Endothelial cell of umbilical vein (primary cell): ENCODE results near the gene WDR86. TPM values are rescaled to one million over a fixed set of nuclear protein-coding genes. Genes with fewer than 3 reads are reported as not detected.

Source experiments
- BruUV-seq: library from RNA; stranded (reverse); fragments of 400-500 nt; replicated peaks from 2 replicates; lab custom pipeline; 2021; lab: Mats Ljungman, UMichigan
- CTCF ChIA-PET: fragments of 300-600, 350-600 bp; sonication (Branson Sonifier 250); formaldehyde crosslinking; loops from one replicate; lab custom pipeline; 2021; ENCODE audit warnings: antibody characterized with exemption, inconsistent platforms; lab: Charles Lee
- POLR2A ChIA-PET: fragments of 300-600, 350-600 bp; sonication (Branson Sonifier 250); formaldehyde crosslinking; loops from one replicate; lab custom pipeline; 2021; ENCODE audit warnings: antibody characterized with exemption, inconsistent platforms; lab: Charles Lee
- DNase-seq: peaks from one replicate; pipeline ENCODE4 v3.0.0-alpha.2; 2011; ENCODE audit warnings: low read depth, low spot score
- FAIRE-seq: peaks from 2 replicates; lab custom pipeline; 2011; peaks lifted over from hg19 to GRCh38; lab: Jason Lieb, UNC
- H2AFZ ChIP-seq: 2 replicates; pipeline ENCODE4 v1.6.0; 2012; ENCODE audit warnings: low read depth, low read length, control low read depth, inconsistent platforms
- H3K27ac ChIP-seq: 2 replicates; pipeline ENCODE4 v1.5.1; 2011; ENCODE audit warnings: low read depth, mild to moderate bottlenecking, control low read depth, low read length, moderate library complexity; ENCODE audit not compliant: insufficient read depth
- H3K27me3 ChIP-seq, 2 experiments: 2 replicates each; pipeline versions ENCODE4 v1.6.0 to v1.6.1; 2011; ENCODE audit warnings: low read length in 2 of 2, mixed read lengths in 1 of 2; ENCODE audit not compliant: control insufficient read depth in 2 of 2, insufficient read depth in 2 of 2
- H3K36me3 ChIP-seq, 2 experiments: 2 replicates in 1 of 2; 3 replicates in 1 of 2; pipeline ENCODE4 v1.5.1; 2011; ENCODE audit warnings: low read length in 2 of 2, mild to moderate bottlenecking in 1 of 2, moderate library complexity in 1 of 2; ENCODE audit not compliant: control insufficient read depth in 2 of 2, insufficient read depth in 2 of 2; ENCODE audit errors: extremely low read depth in 1 of 2
- H3K4me1 ChIP-seq: 3 replicates; pipeline ENCODE4 v1.5.1; 2011; ENCODE audit warnings: mild to moderate bottlenecking, low read length; ENCODE audit not compliant: control insufficient read depth, insufficient read depth; ENCODE audit errors: extremely low read depth
- H3K4me2 ChIP-seq: 2 replicates; pipeline ENCODE4 v1.6.1; 2011; ENCODE audit warnings: low read length, control low read depth, mixed read lengths; ENCODE audit not compliant: insufficient read depth
- H3K4me3 ChIP-seq, 3 experiments: fragments of 200-600 bp in 1 of 3; sonication (generic), shearing (Covaris generic) in 1 of 3; replicated peaks in 1 of 3; 2 replicates each; pipeline ENCODE4 v1.5.1; 2011 to 2016; ENCODE audit warnings: control low read depth in 3 of 3, low read length in 3 of 3, mild to moderate bottlenecking in 2 of 3, inconsistent platforms in 1 of 3, low read depth in 1 of 3, moderate library complexity in 1 of 3; ENCODE audit not compliant: insufficient read depth in 1 of 3
- H3K79me2 ChIP-seq: 2 replicates; pipeline ENCODE4 v1.6.0; 2012; ENCODE audit warnings: low read length, inconsistent platforms; ENCODE audit not compliant: control insufficient read depth, insufficient read depth
- H3K9ac ChIP-seq: replicated peaks from 2 replicates; pipeline ENCODE3; 2011; ENCODE audit warnings: low read length, control low read depth; ENCODE audit not compliant: insufficient read depth; ENCODE audit errors: extremely low read depth
- H3K9me1 ChIP-seq: replicated peaks from 3 replicates; pipeline ENCODE4 v1.6.0; 2011; ENCODE audit warnings: mild to moderate bottlenecking, low read length; ENCODE audit not compliant: control insufficient read depth, insufficient read depth; ENCODE audit errors: extremely low read depth
- H3K9me3 ChIP-seq: replicated peaks from 2 replicates; pipeline ENCODE4 v1.5.1; 2012; ENCODE audit warnings: low read length, inconsistent platforms; ENCODE audit not compliant: control insufficient read depth, insufficient read depth
- H4K20me1 ChIP-seq: replicated peaks from 2 replicates; pipeline ENCODE3; 2011; ENCODE audit warnings: mild to moderate bottlenecking, low read length; ENCODE audit not compliant: control insufficient read depth, insufficient read depth; ENCODE audit errors: extremely low read depth
- EZH2 ChIP-seq: IDR thresholded peaks from 2 replicates; pipeline ENCODE4 v1.6.1; 2012; ENCODE audit warnings: borderline replicate concordance, low read depth, mild to moderate bottlenecking, moderate library complexity, low read length, inconsistent platforms; ENCODE audit not compliant: severe bottlenecking
- FOS ChIP-seq: IDR thresholded peaks from 2 replicates; pipeline ENCODE4 v1.6.1; 2011; ENCODE audit warnings: mild to moderate bottlenecking, low read length, moderate library complexity, borderline replicate concordance; ENCODE audit not compliant: insufficient read depth
- GATA2 ChIP-seq: IDR thresholded peaks from 2 replicates; pipeline ENCODE4 v1.7.0; 2011; ENCODE audit warnings: low read depth, mild to moderate bottlenecking, moderate library complexity, mixed read lengths, low read length; ENCODE audit not compliant: insufficient read length, insufficient read depth
- JUN ChIP-seq: IDR thresholded peaks from 2 replicates; pipeline ENCODE4 v1.6.1; 2011; ENCODE audit warnings: borderline replicate concordance, low read depth; ENCODE audit not compliant: insufficient read length, insufficient read depth
- MYC ChIP-seq: IDR thresholded peaks from one replicate; pipeline ENCODE4 v1.6.1; 2011; ENCODE audit warnings: mild to moderate bottlenecking, low read depth, low read length
- POLR2A ChIP-seq: IDR thresholded peaks from 2 replicates; pipeline ENCODE4 v1.6.1; 2012; ENCODE audit warnings: low read depth, mild to moderate bottlenecking, control low read depth, low read length
- POLR2AphosphoS5 ChIP-seq: IDR thresholded peaks from 2 replicates; pipeline ENCODE4 v1.6.1; 2012; ENCODE audit warnings: low read depth, mild to moderate bottlenecking, control low read depth, low read length, moderate library complexity; ENCODE audit not compliant: insufficient read depth
- dilution Hi-C: fragments of 300-500 bp; cut with MboI; formaldehyde crosslinking; loops from one replicate; pipeline ENCODE4 v1.15.0; 2019; ENCODE audit warnings: low sequenced_read_pairs; ENCODE audit not compliant: extremely low pct_ligation_motif_present
- intact Hi-C: fragments of 100-400 bp; cut with micrococcal nuclease; formaldehyde crosslinking; loops from one replicate; pipeline ENCODE4 v1.10.0; 2022
- polyA plus RNA-seq, 4 experiments: library from polyadenylated mRNA; depleted of rRNA in 3 of 4; stranded (reverse) in 3 of 4; unstranded in 1 of 4; fragments of >200 nt; gene quantifications; 2 replicates each; pipeline versions ENCODE4 v1.2.1 to v1.2.3, GENCODE V29; 2011 to 2012; ENCODE audit warnings: missing spikeins in 1 of 4
- total RNA-seq: library from RNA; stranded (reverse); gene quantifications from 2 replicates; pipeline ENCODE4 v1.2.3, GENCODE V29; 2021
- TF ChIP-seq, protein P1 (sequence below), 2 donors: IDR thresholded peaks; 1 replicate in 1 of 2; 2 replicates in 1 of 2; pipeline ENCODE4 v1.5.1; 2011; ENCODE audit warnings: low read length in 2 of 2, mild to moderate bottlenecking in 2 of 2, moderate library complexity in 2 of 2, control low read depth in 1 of 2, inconsistent platforms in 1 of 2, low read depth in 1 of 2; ENCODE audit not compliant: insufficient read depth in 1 of 2; ENCODE audit errors: extremely low read depth in 1 of 2
- TF ChIP-seq, protein P2 (sequence below): IDR thresholded peaks from 2 replicates; pipeline ENCODE4 v1.6.1; 2011; ENCODE audit not compliant: insufficient read depth, insufficient read length

The WDR86 gene
- total and polyA plus RNA-seq, 2 donors (not counting 3 experiments of a cell fraction or from before 2014, with no cell fraction given): not detected

DNA sequence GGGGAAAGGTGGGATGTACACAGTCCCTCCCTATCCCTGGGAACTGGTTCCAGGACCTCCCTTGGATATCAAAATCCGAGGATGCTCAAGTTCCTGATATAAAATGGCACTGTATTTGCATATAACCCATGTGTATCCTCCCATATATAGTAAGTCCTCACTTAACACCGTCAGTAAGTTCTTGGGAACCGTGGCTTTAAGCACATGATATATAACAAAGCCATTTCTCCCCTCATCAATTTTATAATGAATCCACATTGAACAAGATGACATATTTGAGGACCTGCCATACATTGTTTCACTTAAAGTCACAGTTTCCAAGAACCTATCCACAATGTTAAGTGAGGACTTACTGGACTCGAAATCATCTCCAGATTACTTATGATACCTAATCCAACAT, 24.7 kb upstream of the WDR86 start:
- intact Hi-C loops (no loop called here), dilution Hi-C loops (no loop called here)
- H3K36me3 ChIP-seq: no peaks in the 10 kb centered on the region
- no peaks in the 10 kb centered on the region for H3K4me1 ChIP-seq
- no peak overlapping the region for H3K9ac ChIP-seq
- DNase-seq: no peak
- no peak overlapping the region for H3K4me3 ChIP-seq
- no peaks in the 10 kb centered on the region for H3K79me2 ChIP-seq
- no peak overlapping the region for H3K27ac ChIP-seq
- H3K9me1 ChIP-seq: no peaks in the 10 kb centered on the region
- no peak overlapping the region for H3K4me2 ChIP-seq
- no peak for FAIRE-seq
- no peaks in the 10 kb centered on the region for H3K9me3 ChIP-seq
- ChIA-PET CTCF (interaction anchor here (1.2 kb wide), 1 partner anchor 14 kb away, joined by 4 read pairs; no protein-coding TSS in a partner anchor), POLR2A (no interaction called here)
- no peaks in the 10 kb centered on the region for H4K20me1 ChIP-seq
- TF ChIP-seq, protein P1, sequence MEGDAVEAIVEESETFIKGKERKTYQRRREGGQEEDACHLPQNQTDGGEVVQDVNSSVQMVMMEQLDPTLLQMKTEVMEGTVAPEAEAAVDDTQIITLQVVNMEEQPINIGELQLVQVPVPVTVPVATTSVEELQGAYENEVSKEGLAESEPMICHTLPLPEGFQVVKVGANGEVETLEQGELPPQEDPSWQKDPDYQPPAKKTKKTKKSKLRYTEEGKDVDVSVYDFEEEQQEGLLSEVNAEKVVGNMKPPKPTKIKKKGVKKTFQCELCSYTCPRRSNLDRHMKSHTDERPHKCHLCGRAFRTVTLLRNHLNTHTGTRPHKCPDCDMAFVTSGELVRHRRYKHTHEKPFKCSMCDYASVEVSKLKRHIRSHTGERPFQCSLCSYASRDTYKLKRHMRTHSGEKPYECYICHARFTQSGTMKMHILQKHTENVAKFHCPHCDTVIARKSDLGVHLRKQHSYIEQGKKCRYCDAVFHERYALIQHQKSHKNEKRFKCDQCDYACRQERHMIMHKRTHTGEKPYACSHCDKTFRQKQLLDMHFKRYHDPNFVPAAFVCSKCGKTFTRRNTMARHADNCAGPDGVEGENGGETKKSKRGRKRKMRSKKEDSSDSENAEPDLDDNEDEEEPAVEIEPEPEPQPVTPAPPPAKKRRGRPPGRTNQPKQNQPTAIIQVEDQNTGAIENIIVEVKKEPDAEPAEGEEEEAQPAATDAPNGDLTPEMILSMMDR (IDR thresholded peaks at IDR 0.05; ENCODE audit: extremely low read depth in 1 of 2, insufficient read depth in 1 of 2, low read depth in 1 of 2, low read length in 2 of 2): no peak
- TF ChIP-seq, protein P2, sequence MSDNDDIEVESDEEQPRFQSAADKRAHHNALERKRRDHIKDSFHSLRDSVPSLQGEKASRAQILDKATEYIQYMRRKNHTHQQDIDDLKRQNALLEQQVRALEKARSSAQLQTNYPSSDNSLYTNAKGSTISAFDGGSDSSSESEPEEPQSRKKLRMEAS: no peak
- TF ChIP-seq EZH2: no peak
- TF ChIP-seq POLR2A: no peak
- TF ChIP-seq FOS: no peak
- TF ChIP-seq POLR2AphosphoS5: no peak
- TF ChIP-seq GATA2: no peak
- TF ChIP-seq MYC: no peak
- TF ChIP-seq JUN: no peak
- peaks cover 10% of the 10 kb centered on the region in 2 experiments for H3K27me3 ChIP-seq
- BruUV-seq: no TSS peak
- H2AFZ ChIP-seq: no peak overlapping the region
